ENCODE data around the gene CCDC107.

- TF ChIP-seq CTCF (conservative IDR thresholded peaks at IDR 0.05; ENCODE audit: low read depth, low read length) (no peak), EZH2 (IDR thresholded peaks at IDR 0.05; ENCODE audit: low read length, unreplicated experiment) (no peak)
Measured at GRCh38 chr9:35675732-35676392, 17.8 kb downstream of the CCDC107 start.

Measured in PC-3 (cell line).